ENCODE data around the gene TMEM45B.

- TF ChIP-seq CTCF (IDR thresholded peaks at IDR 0.05) = no peak
- TF ChIP-seq POLR2AphosphoS5 (IDR thresholded peaks at IDR 0.05; ENCODE audit: low read depth, low read length) = no peak
Measured at GRCh38 chr11:129905402-129905801, 89.8 kb downstream of the TMEM45B start.
